Kidney (tissue), 14 donors: ENCODE measurements around the gene PATJ. TPM values are rescaled to one million over a fixed set of nuclear protein-coding genes. Genes with fewer than 3 reads are reported as not detected.

Experiments
- DNase-seq, 5 donors: peaks; one replicate each; pipeline ENCODE4 v3.0.0-alpha.2; 2013 to 2020
- FAIRE-seq: peaks from 2 replicates; lab custom pipeline; 2012; peaks lifted over from hg19 to GRCh38; lab: Jason Lieb, UNC
- H3K27ac ChIP-seq, 2 donors: one replicate each; pipeline ENCODE4 v1.7.0; 2013; ENCODE audit warnings: low read depth in 2 of 2, low read length in 2 of 2, inconsistent platforms in 1 of 2
- H3K27me3 ChIP-seq: one replicate; pipeline ENCODE4 v1.7.1; 2013; ENCODE audit warnings: low read length, inconsistent platforms; ENCODE audit not compliant: control insufficient read depth, insufficient read depth
- H3K36me3 ChIP-seq, 3 donors: one replicate each; pipeline versions ENCODE4 v1.7.0 to v1.7.1; 2013; ENCODE audit warnings: low read length in 3 of 3, control low read depth in 1 of 3, inconsistent platforms in 1 of 3; ENCODE audit not compliant: insufficient read depth in 3 of 3, control insufficient read depth in 2 of 3
- H3K4me1 ChIP-seq, 3 donors: one replicate each; pipeline versions ENCODE4 v1.7.0 to v1.7.1; 2013; ENCODE audit warnings: low read length in 3 of 3, inconsistent platforms in 1 of 3, low read depth in 1 of 3; ENCODE audit not compliant: control insufficient read depth in 2 of 3, insufficient read depth in 2 of 3
- H3K4me3 ChIP-seq, 3 donors: one replicate each; pipeline versions ENCODE4 v1.7.0 to v1.8.1; 2013; ENCODE audit warnings: low read length in 3 of 3, control low read depth in 1 of 3, inconsistent platforms in 1 of 3
- H3K9ac ChIP-seq, 3 donors: one replicate each; pipeline versions ENCODE4 v1.7.0 to v1.7.1; 2013; ENCODE audit warnings: low read length in 3 of 3, control low read depth in 1 of 3, inconsistent platforms in 1 of 3
- H3K9me3 ChIP-seq, 3 donors: one replicate each; pipeline versions ENCODE4 v1.7.0 to v1.7.1; 2013; ENCODE audit warnings: low read length in 3 of 3, control low read depth in 1 of 3, inconsistent platforms in 1 of 3; ENCODE audit not compliant: control insufficient read depth in 2 of 3, insufficient read depth in 1 of 3
- CTCF ChIP-seq: IDR thresholded peaks from 3 replicates; pipeline ENCODE4 v1.5.1; 2012; ENCODE audit warnings: mild to moderate bottlenecking, moderate library complexity, borderline replicate concordance; ENCODE audit not compliant: insufficient read depth; ENCODE audit errors: extremely low read depth
- intact Hi-C: fragments of 100-400 bp; cut with DNase I; formaldehyde crosslinking; loops from one replicate; pipeline ENCODE4 v1.11.1; 2022
- polyA plus RNA-seq: library from polyadenylated mRNA; stranded (reverse); fragments of 350-450 nt; fragmentation: Illumina TruSeq; extraction: RNeasy Lipid Tissue Mini Kit (QIAGEN cat#74804); gene quantifications from one replicate; pipeline ENCODE4 v1.2.3, GENCODE V29; 2014; ENCODE audit warnings: low read depth, low replicate concordance; ENCODE audit not compliant: insufficient read depth
- total RNA-seq: library from RNA; stranded (reverse); fragmentation: NEBNext Ultra II Directional; extraction: Animal tissue kit (Norgen Biotek cat#: 25700); gene quantifications from one replicate; pipeline ENCODE4 v1.2.1, GENCODE V29; 2021
- donor health status: control.
- donor health status: control.
- donor health status: control.
- donor health status: control.
- donor health status: control.
- donor health status: DM: yes; HTN: yes; CAD: no.
- donor health status: Normal renal cell carcinoma (clear cell type).

PATJ gene
- total and polyA plus RNA-seq, 2 donors from 2014 or later, result 44.0 to 98.0 TPM

- intact Hi-C loops, result no loop called here
- TF ChIP-seq CTCF, result no peak
- H3K27ac ChIP-seq, result no peak overlapping the region
- peak overlapping the region in 1 of 3 donors; percentile 65 for H3K4me3 ChIP-seq
- no peak overlapping the region for H3K9ac ChIP-seq
- no peaks in the 10 kb centered on the region for H3K9me3 ChIP-seq
- H3K4me1 ChIP-seq, result peaks cover 0 to 12% (median 0%) of the 10 kb centered on the region in 3 donors
- no peak for FAIRE-seq
- H3K36me3 ChIP-seq, result no peaks in the 10 kb centered on the region
- no peaks in the 10 kb centered on the region for H3K27me3 ChIP-seq
- no peak for DNase-seq
These were observed 6.3 kb downstream of the PATJ start for GRCh38 chr1:61748566-61748965.

- DNase-seq (no peak), FAIRE-seq (no peak)
- H3K9ac ChIP-seq, result no peak overlapping the region
- H3K36me3 ChIP-seq, result no peaks in the 10 kb centered on the region
- no peak for TF ChIP-seq CTCF
- intact Hi-C loops, result no loop called here
- H3K27ac ChIP-seq, result no peak overlapping the region
- no peak overlapping the region for H3K4me3 ChIP-seq
- H3K4me1 ChIP-seq, result peaks cover 0 to 8% (median 0%) of the 10 kb centered on the region in 3 donors
- H3K9me3 ChIP-seq, result no peaks in the 10 kb centered on the region
- H3K27me3 ChIP-seq, result no peaks in the 10 kb centered on the region
These were observed 7.3 kb downstream of the PATJ start for GRCh38 chr1:61749574-61749973.

- FAIRE-seq (no peak), DNase-seq (no peak)
- H3K4me1 ChIP-seq, result no peaks in the 10 kb centered on the region
- H3K9me3 ChIP-seq, result no peaks in the 10 kb centered on the region
- peaks cover 0 to 3% (median 0%) of the 10 kb centered on the region in 3 donors for H3K36me3 ChIP-seq
- H3K27me3 ChIP-seq, result no peaks in the 10 kb centered on the region
- intact Hi-C loops, result no loop called here
- no peak overlapping the region for H3K27ac ChIP-seq
- no peak overlapping the region for H3K4me3 ChIP-seq
- TF ChIP-seq CTCF, result no peak
- H3K9ac ChIP-seq, result no peak overlapping the region
These were observed 10.7 kb downstream of the PATJ start for GRCh38 chr1:61752921-61753389.

GRCh38 chr1:61753998-61754508 is 11.8 kb downstream of the PATJ start:
- H3K27me3 ChIP-seq, result no peaks in the 10 kb centered on the region
- DNase-seq (no peak), FAIRE-seq (no peak)
- no peaks in the 10 kb centered on the region for H3K4me1 ChIP-seq
- peaks cover 0 to 3% (median 0%) of the 10 kb centered on the region in 3 donors for H3K36me3 ChIP-seq
- intact Hi-C loops, result no loop called here
- no peak for TF ChIP-seq CTCF
- H3K9me3 ChIP-seq, result no peaks in the 10 kb centered on the region
- no peak overlapping the region for H3K4me3 ChIP-seq
- H3K27ac ChIP-seq, result no peak overlapping the region
- H3K9ac ChIP-seq, result no peak overlapping the region
